NCI-H2107 treated with DMSO at 0.1 percent for 48 hours (cell line): Measurements from ENCODE around the gene PDPN.

ENCODE experiments used
- DNase-seq: peaks from one replicate; lab custom pipeline; 2025; ENCODE audit not compliant: unreplicated experiment; lab: John Stamatoyannopoulos, UW

The PDPN gene

GRCh38 chr1:13616234-13616633 lies 32.6 kb downstream of the PDPN start:
- DNase-seq, result no peak

DNA sequence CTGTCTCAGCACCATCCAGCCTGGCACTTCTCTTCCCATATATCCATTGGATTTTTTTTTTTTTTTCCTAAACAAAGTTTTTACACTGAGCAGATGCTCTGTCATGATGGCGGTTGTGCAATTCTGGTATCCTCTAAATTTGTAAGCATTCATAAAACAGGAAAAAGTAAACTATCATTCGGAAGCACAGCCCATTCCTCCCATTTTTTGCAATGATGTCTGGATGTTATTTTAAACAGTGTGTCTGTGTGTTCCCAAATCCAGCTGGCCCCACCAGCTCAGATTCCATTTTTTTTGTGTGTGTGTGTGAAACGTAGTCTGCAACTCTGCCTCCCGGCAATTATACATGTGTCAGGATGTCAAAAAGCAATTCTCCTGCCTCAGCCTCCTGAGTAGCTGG lies 33.5 kb downstream of the PDPN start:
- no peak for DNase-seq

DNA sequence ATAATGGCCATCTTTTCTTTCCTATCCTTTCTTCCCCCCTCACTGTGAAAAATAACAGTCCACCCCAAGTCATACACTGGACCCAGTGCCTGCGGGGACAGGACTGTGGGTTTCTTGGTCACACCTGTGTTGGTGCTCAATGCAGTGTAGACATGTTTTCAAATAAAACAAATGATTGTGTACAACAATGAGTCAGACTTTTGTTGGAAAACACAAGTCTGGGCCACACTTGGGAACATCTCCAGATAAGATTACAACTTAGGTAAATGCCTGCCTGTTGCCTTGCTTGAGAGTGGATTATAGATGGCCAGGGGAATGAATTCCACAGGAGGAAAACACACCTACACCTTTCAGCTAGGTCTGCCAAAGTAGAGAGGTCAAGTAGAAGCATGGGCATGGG lies 34.1 kb downstream of the PDPN start:
- no peak for DNase-seq

GRCh38 chr1:13618483-13618882 lies 34.9 kb downstream of the PDPN start:
- no peak for DNase-seq

- DNase-seq, result no peak
These were observed 36.3 kb downstream of the PDPN start for GRCh38 chr1:13619909-13620308.

DNA sequence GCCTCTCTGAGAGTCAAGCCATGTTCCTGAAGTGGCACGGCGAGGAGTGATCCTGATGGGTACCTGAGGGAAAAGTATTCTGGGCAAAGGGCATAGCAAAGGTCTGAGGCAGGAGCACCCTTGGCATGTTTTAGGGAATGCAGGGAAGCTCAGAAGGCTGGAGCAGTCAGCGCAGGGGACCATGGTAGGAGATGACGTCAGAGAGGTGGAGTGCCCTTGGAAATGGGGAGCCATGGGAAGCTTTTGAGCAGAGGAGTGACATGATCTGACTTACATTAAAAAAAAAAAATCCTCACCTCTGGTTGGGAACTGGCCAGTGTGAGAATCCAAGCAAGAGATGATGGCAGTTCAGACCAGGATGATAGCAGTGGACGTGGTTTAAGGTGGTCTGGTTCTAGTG lies 37.2 kb downstream of the PDPN start:
- no peak for DNase-seq

- no peak for DNase-seq
These were observed 38.8 kb downstream of the PDPN start for GRCh38 chr1:13622446-13622845.

DNA sequence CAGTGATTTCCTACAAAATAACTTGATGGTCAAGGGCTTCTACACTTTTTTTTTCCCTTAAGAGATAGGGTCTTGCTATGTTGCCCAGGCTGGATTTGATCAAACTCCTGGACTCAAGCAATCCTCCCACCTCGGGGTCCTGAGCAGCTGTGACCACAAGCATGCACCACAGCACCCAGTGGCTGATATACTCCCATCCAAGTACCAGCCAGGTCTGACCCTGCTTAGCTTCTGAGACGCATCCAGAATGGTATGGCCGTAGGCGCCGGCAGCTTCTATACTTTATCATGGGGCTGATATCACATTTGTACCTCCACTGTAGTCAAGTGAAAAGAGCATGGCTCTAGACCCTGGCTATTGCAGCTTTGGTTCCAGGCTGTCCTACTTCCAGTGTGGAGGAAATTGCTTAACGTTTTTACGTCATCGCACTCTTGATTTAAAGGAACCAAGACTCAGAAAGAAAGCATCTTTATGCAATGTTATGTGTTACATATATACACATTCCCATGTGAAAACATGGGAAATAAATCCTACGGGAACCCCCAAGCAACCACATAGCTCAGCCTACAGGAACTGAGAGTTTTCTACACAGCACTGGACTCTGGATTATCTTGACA lies 39.5 kb downstream of the PDPN start:
- no peak for DNase-seq

DNA sequence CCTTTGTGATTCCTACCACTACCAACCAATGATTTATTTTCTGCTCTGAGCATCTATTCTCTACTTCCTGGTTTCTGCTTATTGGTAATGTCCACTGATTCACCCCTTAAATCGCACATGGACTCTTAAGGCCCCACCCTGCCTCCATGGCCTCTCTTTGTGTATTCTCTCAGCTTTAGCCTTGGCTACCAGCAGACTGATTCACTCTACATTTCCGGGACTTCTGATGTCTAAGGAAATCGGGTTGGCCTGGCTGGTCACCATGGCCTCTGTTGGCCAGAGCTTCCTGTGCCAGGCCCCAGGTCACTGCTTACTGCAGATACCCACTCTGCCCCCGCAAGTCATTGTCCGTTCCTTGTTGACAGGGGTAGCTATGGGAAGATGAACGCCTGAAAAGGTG lies 40.9 kb downstream of the PDPN start:
- DNase-seq, result no peak

DNA sequence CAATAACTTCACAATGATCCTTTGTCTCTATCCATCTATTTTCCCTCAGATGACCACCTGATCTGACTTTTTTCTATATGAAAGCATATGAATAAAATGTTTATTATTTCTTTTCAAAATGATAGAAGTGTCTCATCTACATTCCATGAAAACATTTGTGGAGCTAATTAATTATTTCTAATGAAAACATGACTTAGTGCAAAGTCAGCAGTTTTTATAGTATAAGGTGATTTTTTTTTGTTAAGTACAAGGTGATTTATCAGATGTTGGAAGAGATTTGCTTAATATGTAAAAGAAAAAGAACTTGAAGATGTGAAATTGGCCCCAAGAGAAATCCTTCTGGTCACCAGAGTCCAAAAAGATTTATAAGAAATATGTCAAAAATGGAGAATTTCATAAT lies 43.5 kb downstream of the PDPN start:
- no peak for DNase-seq

- no peak for DNase-seq
These were observed 44.6 kb downstream of the PDPN start for GRCh38 chr1:13628218-13628617.

GRCh38 chr1:13628711-13629110 lies 45.1 kb downstream of the PDPN start:
- no peak for DNase-seq

DNA sequence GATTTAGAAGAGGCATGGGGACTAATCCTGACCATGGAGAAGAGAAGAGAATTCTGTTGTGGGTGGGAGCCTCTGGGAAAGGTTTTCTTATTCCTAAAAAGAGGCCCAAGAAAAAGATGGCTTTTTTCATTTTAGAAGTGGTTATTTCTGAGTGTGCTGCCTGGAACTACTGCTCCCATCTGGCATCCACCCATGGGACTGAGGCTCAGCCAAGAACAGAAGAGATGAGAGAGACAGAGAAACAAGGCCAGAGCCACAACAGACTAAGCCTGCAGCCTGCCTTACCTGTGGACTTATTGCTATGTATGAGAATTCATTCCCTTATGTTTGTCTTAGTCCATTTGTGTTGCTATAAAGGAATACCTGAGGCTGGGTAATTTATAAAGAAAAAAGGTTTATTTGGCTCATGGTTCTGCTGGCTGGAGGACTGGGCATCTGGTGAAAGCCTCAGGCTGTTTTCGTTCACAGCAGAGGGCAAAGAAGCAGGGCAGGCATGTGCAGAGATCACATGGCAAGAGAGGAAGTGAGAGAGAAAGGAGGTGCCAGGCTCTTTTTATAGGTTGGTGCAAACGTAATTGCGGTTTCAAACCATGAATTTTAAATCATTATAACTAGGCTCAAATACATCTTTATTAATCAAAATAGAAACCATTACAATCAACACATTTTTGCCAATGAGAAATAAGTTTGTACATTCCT lies 58.8 kb downstream of the PDPN start:
- DNase-seq, result no peak

GRCh38 chr1:13643017-13643416 lies 59.4 kb downstream of the PDPN start:
- no peak for DNase-seq

- DNase-seq, result no peak
These were observed 62.9 kb downstream of the PDPN start for GRCh38 chr1:13646521-13646920.

DNA sequence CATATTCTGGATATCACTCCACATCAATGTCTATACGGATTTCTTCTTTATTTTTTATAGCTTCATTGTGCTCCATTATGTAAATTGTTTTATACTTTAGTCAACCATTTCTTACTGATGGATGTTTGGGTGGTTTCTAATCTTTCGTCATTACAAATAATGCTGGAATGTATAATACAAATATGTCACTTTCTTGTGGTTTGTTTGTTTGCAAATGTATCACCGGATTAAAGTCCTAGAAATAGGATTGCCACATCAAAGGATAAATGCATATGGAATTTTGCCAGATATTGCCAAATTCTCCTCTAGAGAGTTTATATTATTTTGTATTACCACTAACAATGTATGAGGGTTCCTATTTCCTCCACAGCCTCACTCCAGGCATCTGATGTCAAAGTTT lies 67.6 kb downstream of the PDPN start:
- no peak for DNase-seq

- no peak for DNase-seq
These were observed 68.6 kb downstream of the PDPN start for GRCh38 chr1:13652238-13652637.

DNA sequence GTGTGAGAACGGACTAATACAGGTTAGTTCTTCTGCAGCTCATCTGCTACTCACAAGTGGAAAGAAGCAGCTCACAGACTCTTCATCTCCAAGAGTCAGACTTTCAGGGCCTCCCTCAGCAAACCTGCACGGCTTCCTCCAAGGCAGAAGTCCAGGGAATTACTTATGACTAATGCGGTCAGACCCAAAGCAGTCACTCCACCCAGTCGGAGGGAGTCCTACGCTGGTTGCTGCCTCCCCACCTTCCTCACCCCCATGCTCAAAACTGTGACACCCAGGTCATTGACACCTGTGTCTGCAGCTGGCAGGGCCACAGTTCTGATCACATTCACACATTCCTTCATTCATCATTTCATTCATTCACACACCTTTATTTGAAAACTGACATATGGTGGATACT lies 77.9 kb downstream of the PDPN start:
- no peak for DNase-seq

DNA sequence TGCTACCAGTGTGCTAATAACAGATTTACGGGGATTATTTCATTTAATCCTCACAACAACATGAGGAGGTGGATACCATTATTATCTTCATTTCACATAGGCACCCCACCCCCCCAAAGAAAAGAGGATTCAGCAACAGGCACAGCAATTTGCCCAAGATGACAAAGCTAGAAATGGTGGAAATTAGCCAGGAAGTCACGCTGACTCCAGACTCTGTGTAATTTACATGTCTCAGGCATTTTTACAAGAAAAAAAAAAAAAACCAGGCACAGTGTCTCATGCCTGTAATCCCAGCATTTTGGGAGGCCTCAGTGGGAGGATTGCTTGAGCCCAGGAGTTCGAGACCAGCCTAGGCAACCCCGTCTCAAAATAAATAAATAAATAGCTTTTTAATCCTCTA lies 78.9 kb downstream of the PDPN start:
- DNase-seq, result no peak

DNA sequence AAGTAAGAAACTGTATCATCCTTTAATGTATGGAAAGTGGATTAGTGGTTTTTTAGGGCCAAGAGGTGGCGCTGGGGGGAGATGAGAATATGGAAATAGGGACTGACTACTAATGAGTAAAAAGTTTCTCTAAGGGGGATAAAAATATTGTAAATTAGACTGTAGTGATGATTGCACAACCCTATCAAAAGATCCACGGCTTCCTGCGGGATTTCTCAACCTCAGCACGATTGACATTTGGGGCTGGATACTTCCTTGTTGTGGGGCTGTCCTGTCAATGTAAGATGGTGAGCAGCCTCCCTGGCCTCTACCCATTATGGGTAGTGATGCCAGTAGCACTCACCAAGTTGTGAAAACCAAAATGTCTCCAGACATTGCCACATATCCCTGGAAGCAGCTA lies 80.3 kb downstream of the PDPN start:
- DNase-seq, result no peak

GRCh38 chr1:13664451-13664850 lies 80.8 kb downstream of the PDPN start:
- DNase-seq, result no peak

- no peak for DNase-seq
These were observed 82.7 kb downstream of the PDPN start for GRCh38 chr1:13666317-13666716.
